Measurements from ENCODE around the gene DUSP9.
"Not testable (repeated sequence)": the region's sequence is repeated elsewhere in the genome, so short reads cannot be mapped to it uniquely, and the experiment has no call there.

DUSP9 gene

GRCh38 chrX:153689654-153690465 lies 42.9 kb downstream of the DUSP9 start:
- no peak for DNase-seq

- DNase-seq = no peak
Observed at GRCh38 chrX:153690466-153690865, 43.5 kb downstream of the DUSP9 start.

GRCh38 chrX:153691032-153691827 lies 44.2 kb downstream of the DUSP9 start:
- not testable (repeated sequence) for DNase-seq

- no peak for DNase-seq
Observed at GRCh38 chrX:153692003-153692402, 45.0 kb downstream of the DUSP9 start.

- DNase-seq = no peak
Observed at GRCh38 chrX:153692611-153693156, 45.7 kb downstream of the DUSP9 start.

- DNase-seq = no peak
Observed at GRCh38 chrX:153693216-153694086, 46.4 kb downstream of the DUSP9 start.

GRCh38 chrX:153694256-153694655 lies 47.3 kb downstream of the DUSP9 start:
- DNase-seq = not testable (repeated sequence)

- DNase-seq = no peak
Observed at GRCh38 chrX:153694687-153695270, 47.8 kb downstream of the DUSP9 start.

GRCh38 chrX:153696100-153696499 lies 49.1 kb downstream of the DUSP9 start:
- DNase-seq = no peak

- DNase-seq = not testable (repeated sequence)
Observed at GRCh38 chrX:153696538-153696937, 49.5 kb downstream of the DUSP9 start.

GRCh38 chrX:153696986-153697722 lies 50.2 kb downstream of the DUSP9 start:
- not testable (repeated sequence) for DNase-seq

- DNase-seq = no peak
Observed at GRCh38 chrX:153697924-153698865, 51.2 kb downstream of the DUSP9 start.

GRCh38 chrX:153699210-153699783 lies 52.3 kb downstream of the DUSP9 start:
- not testable (repeated sequence) for DNase-seq

GRCh38 chrX:153699784-153700371 lies 52.9 kb downstream of the DUSP9 start:
- not testable (repeated sequence) for DNase-seq

- DNase-seq = no peak
Observed at GRCh38 chrX:153700376-153700945, 53.5 kb downstream of the DUSP9 start.
